HS-27A (cell line): ENCODE data around the gene BUB1.
"Not testable (repeated sequence)": the region's sequence is repeated elsewhere in the genome, so short reads cannot be mapped to it uniquely, and the experiment has no call there.

ENCODE experiments used
- DNase-seq: peaks from one replicate; pipeline ENCODE4 v3.0.0-alpha.2; 2012; ENCODE audit warnings: low read depth, missing footprints

Gene BUB1

GRCh38 chr2:110655701-110656100, 22.2 kb downstream of the BUB1 start:
- no peak for DNase-seq

DNA sequence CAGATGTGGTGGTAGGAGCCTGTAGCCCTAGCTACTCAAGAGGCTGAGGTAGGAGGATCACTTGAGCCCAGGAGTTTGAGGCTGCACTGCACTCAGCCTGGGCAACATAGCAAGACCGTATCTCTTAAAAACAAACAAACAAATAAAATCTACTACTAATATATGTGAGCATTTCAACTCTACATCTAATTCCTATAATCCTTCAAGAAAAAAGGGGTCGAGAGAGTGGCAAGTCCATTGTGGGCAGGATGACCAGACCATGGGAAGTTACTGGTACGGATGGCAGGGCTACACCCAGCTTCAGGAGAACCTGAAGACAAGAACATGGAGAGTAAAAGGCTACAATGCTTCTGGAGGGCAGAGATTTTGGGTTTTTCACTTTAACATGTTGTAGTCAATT, 24.0 kb downstream of the BUB1 start:
- DNase-seq: no peak

DNA sequence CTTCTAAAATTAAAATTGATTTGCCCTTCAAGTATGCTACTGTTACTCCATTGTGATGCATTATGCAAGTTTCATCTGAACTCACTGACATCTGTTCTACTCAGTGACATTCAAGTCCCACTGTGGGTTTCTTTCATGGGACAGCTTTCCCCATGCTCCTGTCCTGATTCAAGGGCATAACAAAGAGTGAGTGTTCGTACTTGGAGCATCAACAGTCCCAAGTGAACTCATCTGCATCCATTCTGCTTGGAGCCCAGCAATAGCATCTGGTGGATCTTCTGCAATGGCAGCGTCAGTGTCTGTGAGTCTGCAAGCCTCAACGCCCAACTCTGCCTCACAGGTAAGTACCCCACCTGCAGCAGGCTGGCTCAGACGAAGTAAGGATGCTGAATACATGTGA, 27.5 kb downstream of the BUB1 start:
- DNase-seq: no peak

DNA sequence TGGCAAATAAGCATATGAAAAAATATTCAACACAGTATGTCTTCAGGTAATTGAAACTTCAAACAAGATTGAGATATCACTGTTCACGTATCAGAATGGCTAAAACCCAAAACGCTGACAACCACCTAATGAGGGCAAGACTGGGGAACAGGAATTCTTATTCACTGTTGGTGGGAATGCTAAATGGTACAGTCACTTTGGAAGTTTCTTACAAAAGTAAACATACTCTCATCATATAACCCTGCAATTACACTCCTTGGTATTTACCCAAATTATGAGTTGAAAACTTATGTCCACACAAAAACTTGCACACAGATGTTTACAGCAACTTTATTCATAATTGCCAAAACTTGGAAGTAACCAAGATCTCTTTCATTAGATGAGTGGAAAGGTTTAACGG, 30.1 kb downstream of the BUB1 start:
- no peak for DNase-seq

DNA sequence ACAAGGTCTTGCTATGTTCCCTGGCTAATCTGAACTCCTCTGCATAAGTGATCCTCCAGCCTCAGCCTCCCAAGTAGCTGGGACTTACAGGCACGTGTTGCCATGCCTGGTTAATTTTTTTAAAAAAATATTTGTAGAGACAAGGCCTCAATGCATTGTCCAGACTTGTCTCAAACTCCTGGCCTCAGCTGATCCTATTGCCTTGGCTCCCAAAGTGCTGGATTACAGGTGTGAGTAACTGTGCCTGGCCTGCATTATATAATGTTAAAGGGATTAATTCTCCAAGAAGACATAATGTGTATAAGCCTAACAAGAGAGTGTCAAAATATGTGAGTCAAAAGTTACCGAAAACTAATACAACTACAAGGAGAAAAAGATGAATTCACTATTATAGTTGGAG, 32.2 kb downstream of the BUB1 start:
- DNase-seq: no peak

- no peak for DNase-seq
Measured at GRCh38 chr2:110644357-110644756, 33.5 kb downstream of the BUB1 start.

GRCh38 chr2:110642360-110642759, 35.5 kb downstream of the BUB1 start:
- no peak for DNase-seq

DNA sequence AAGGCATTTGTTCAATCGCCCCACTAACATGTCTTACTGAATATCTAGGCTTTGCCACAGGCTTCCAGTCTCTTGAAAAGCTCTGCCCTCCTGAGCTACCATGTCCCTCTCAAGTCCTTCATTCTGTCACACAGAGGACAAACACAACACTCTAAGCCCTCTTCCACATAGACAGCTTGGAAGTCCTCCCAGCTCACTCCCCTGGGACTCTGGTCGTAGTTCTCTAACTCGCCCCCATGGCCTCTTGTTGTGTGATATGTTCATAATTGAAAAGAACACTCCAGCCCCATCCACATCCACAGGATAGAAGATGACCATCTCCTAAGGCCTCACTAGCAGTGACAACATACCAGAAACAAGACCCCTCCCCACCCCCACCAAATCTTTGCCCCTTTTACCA, 37.9 kb downstream of the BUB1 start:
- no peak for DNase-seq

DNA sequence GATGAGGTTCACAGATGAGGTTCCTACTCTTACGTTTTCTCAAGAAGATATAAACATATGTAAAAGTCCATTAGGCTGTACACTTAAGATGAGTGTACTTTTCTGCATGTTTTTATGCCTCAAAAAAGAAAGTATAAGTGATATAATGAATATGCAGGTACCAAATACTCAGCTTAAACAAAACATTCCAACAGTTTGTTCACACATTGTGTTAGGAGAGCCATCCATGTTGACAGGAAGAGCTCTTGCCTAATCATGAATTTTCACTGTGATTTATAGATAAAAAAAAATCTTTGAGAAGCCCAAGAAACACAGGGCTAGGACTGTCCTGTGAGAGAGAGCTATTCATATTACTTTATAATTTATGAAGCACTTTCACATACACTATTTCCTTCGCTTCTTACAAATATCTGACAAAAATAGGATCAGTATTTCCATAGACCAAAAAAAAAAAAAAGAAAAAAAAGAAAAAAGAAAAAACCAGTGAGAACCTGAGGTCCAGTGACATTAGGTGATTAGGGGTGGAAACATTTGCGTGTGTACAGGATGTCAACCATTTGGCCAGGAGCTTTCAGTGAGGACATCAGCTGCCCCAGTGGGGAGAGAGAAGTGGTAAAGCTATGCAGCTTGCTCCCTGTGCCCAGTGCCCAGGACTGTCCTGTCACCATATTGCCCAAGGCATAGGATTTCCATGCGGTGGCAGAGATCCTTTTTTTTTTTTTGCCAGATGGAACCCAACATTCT, 38.7 kb downstream of the BUB1 start:
- DNase-seq: no peak

- DNase-seq: no peak
Measured at GRCh38 chr2:110638004-110638403, 39.9 kb downstream of the BUB1 start.

- DNase-seq: no peak
Measured at GRCh38 chr2:110637093-110637492, 40.8 kb downstream of the BUB1 start.

- not testable (repeated sequence) for DNase-seq
Measured at GRCh38 chr2:110635949-110636628, 41.8 kb downstream of the BUB1 start.

GRCh38 chr2:110627348-110627747, 50.5 kb downstream of the BUB1 start:
- not testable (repeated sequence) for DNase-seq

GRCh38 chr2:110619326-110619939, 58.4 kb downstream of the BUB1 start:
- not testable (repeated sequence) for DNase-seq

- not testable (repeated sequence) for DNase-seq
Measured at GRCh38 chr2:110613927-110614326, 63.9 kb downstream of the BUB1 start.

DNA sequence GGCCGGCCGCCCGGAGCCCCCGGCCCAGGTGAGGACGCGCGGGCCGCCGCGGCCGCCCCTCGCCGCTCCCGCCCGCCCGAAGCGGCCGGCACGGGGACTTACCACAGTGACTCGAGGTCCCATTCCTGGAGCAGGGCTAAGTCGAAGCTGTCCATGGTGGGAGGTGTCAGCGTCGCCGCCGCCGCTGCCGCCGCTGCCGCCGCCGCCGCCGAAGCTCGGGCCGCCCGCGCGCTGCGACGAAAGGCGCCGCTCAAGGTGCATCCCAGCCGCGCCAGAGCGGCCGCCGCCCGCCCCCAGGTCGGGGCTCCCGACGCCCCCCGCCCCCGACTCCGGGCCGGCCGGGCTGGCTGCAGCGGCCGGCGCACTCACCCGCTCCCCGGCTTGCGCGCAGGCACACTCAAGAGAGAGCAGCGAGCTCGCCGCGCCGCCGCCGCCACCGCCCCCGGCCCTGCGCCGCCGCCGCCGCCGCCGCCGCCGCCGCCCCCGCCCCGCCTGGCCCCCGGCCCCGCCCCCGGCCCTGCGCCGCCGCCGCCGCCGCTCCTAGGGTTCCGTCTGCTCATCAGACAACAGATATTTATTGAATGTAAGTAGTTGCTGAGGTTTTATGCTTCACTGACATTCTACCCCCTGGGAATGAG, 67.1 kb downstream of the BUB1 start:
- DNase-seq: not testable (repeated sequence)

DNA sequence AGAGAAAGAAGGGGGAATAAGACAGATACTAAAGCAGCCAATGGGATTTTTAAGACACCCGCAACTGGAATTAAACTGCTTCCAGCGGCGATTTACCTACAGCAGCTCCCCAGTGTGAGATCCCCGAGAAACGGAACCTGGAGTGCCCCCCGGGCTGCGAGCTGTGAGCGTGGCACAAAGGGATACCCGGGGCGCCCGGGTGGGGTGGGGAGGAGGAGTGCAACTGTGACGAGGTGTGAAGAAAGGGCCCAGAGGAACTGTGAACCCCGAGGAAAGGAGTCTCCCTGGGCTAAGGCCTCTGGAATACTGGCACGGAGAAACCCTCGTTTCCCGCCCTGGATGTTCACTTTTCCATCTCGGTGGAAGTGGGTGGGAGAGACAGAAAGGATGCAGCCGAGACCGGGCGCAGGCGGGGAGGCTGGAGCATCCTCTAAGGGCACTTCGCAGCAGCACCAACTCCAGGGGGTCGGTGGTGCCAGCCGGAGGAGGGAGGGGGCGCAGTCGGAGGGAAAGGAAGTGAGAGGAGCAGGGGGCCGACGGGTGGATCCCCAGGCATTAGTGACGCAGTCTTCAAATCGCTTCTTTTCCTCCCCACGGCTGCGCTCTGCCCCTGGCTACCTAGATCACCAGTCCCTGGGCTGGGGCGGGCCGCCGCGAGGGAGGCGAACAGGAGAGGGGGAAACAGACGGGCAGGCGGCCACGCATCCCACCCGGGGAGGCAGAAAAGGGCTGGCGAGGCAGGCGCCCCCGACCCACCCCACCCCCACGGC, 67.8 kb downstream of the BUB1 start:
- DNase-seq: not testable (repeated sequence)

DNA sequence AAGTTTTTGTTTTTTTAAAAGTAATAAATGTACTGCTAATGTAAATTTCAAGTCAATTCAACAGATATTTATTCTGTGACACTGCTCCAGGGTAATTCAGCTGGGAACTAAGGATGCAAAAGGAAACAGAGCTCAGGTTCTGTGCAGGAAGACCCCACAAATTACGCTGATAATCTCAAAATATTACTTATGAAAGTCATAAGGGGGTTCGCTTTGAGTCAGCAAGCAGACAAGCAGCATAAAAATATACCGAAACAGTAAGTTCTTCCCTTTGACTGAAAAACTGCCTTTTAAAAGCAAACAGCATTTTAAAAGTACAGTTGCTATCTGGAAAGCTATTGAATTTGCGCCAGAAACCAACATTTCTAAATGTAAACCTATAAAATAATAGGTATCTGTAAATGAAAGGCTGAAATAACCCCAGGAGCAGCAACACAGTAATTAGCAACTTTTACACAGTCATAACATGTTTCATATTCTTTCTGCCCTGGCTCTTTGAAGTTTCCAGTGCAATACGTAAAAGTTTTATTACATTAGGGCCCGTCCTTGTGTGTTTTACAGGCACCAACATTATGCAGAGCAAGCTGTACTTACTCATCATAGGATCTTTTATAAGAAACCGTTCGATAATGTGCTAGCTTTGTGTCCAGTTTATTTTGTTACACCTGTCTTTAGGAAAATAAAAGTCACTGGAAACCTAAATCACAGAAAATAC, 68.9 kb downstream of the BUB1 start:
- not testable (repeated sequence) for DNase-seq

DNA sequence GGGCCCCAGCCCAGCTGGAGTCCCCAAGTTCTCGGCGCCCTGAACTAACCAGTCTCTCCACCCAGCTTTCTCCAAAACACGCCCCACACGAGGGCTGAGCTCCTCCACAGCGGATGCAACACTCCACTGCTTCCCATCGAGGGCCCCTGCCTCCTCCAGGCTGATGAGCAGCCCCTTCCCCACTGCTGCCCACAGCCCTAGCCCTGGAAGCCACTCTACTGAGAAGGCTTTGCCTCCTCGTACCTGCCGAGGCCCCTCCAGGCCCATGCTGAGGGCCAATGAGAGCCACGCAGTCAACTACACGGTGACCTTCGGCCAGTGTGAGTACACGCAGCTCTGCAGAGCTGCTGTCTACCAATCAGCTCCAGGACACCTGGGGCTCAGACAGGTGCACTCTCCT, 72.8 kb downstream of the BUB1 start:
- DNase-seq: not testable (repeated sequence)

DNA sequence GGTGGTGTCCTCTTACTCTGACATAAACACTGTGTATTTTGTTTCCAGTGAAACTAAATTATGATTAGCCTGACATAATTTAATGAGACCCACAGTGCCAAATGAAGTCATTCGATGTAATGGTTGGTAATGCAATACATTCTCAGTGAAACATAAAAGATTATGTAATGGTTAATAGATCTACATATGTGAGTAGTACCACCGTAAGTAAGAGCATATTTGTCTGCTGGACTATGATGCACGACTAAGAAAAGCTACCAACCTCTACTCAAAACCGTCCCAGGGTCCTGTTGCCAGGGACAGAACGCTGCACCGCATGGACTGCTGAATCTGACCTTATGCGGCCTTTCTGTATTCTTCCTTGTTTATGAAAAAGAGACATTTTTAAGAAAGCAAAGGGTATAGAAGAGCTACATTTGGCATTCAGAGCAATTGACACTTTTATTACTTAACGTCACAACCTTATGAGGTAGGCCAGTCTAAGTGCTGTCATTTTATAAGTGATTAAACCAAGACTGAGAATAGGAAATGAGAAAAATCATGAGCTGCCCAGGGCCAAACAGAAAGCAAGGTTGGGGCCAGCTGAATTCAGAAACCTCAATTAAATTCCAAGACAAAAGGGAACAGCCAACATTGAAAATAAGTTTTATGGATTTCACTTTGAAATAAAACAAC, 73.8 kb downstream of the BUB1 start:
- not testable (repeated sequence) for DNase-seq

GRCh38 chr2:110602139-110602538, 75.7 kb downstream of the BUB1 start:
- DNase-seq: not testable (repeated sequence)
